Activated CD4-positive, alpha-beta T cell treated with anti-CD3 and anti-CD28 coated beads, Interleukin-2, amount 10 ng/mL, durations not matched to agents 7 days and 5 days (primary cell): Measurements from ENCODE around the gene PLOD3. TPM values are rescaled to one million over a fixed set of nuclear protein-coding genes. Genes with fewer than 3 reads are reported as not detected.

ENCODE experiments used
- microRNA-seq: library from miRNA; unstranded; fragments of <30 nt; microRNA quantifications from one replicate; pipeline ENCODE4 v1.2.0, GENCODE V29; 2021; ENCODE audit warnings: borderline microRNAs expressed, borderline replicate concordance
- total RNA-seq, 2 experiments: library from RNA; stranded (reverse); gene quantifications; one replicate each; pipeline ENCODE4 v1.2.3, GENCODE V29; 2021

PLOD3 gene
- total RNA-seq, 2 experiments from 2014 or later: 59.7 to 69.5 TPM

Small RNA genes lying within 50 kb of the gene (microRNA-seq; reads per million reads assigned to microRNA genes)
- not detected for gene MIR4653

Other genes starting within 250 kb of the PLOD3 start
- not detected for gene MUC12, start 248.0 kb downstream of the PLOD3 start, total RNA-seq
- not detected for gene MUC17, start 197.5 kb downstream of the PLOD3 start, total RNA-seq
- gene TRIM56, start 132.1 kb downstream of the PLOD3 start, total RNA-seq: 10 to 100 TPM; 54.2 to 72.3 TPM
- gene SERPINE1, start 90.5 kb downstream of the PLOD3 start, total RNA-seq: under 1 TPM; 0.05 to 0.27 TPM
- gene AP1S1, start 63.1 kb downstream of the PLOD3 start, total RNA-seq: 10 to 100 TPM; 37.9 to 48.2 TPM
- gene VGF, start 52.0 kb downstream of the PLOD3 start, total RNA-seq: under 1 TPM; 0.15 to 0.22 TPM
- gene NAT16, start 37.3 kb downstream of the PLOD3 start, total RNA-seq: not detected
- not detected for gene MOGAT3, start 16.5 kb downstream of the PLOD3 start, total RNA-seq
- gene ZNHIT1, start 584 bp upstream of the PLOD3 start, total RNA-seq: 10 to 100 TPM; 61.6 to 67.4 TPM
- gene CLDN15, start 20.2 kb upstream of the PLOD3 start, total RNA-seq: 10 to 100 TPM; 24.2 to 24.3 TPM
- gene FIS1, start 27.5 kb upstream of the PLOD3 start, total RNA-seq: 100 to 1,000 TPM in 1 of 2 experiments, 10 to 100 TPM in 1; 87.3 to 103 TPM
- gene IFT22, start 104.2 kb upstream of the PLOD3 start, total RNA-seq: 10 to 100 TPM in 1 of 2 experiments, 1 to 10 TPM in 1; 9.8 to 11.3 TPM
- not detected for gene COL26A1, start 145.3 kb upstream of the PLOD3 start, total RNA-seq